Mesendoderm (in vitro differentiated cells): ENCODE results near the gene BMP8B.
A peak's percentile ranks its signal among the peaks of the same experiment; 100 is the strongest.

ENCODE experiments used
- DNase-seq: peaks from one replicate; pipeline ENCODE4 v3.0.0; 2013
- H2AK5ac ChIP-seq: 2 replicates; pipeline ENCODE4 v1.6.1; 2013; ENCODE audit warnings: low read length, inconsistent platforms
- H2BK120ac ChIP-seq: 2 replicates; pipeline ENCODE4 v1.6.1; 2013; ENCODE audit warnings: low read depth, mild to moderate bottlenecking, low read length, moderate library complexity, mixed read lengths
- H2BK15ac ChIP-seq: replicated peaks from 2 replicates; pipeline ENCODE4 v1.6.1; 2013; ENCODE audit warnings: low read depth, mild to moderate bottlenecking, moderate library complexity
- H2BK5ac ChIP-seq: 2 replicates; pipeline ENCODE4 v1.6.1; 2013; ENCODE audit warnings: low read length, inconsistent platforms
- H3K18ac ChIP-seq: 2 replicates; pipeline ENCODE4 v1.6.1; 2013; ENCODE audit warnings: mild to moderate bottlenecking, low read length, mixed read lengths
- H3K23ac ChIP-seq: one replicate; pipeline ENCODE4 v1.6.1; 2013; ENCODE audit warnings: low read length
- H3K27ac ChIP-seq: 2 replicates; pipeline ENCODE4 v1.5.1; 2013; ENCODE audit warnings: low read depth, mild to moderate bottlenecking, inconsistent platforms, low read length, moderate library complexity
- H3K27me3 ChIP-seq: 2 replicates; pipeline ENCODE4 v1.6.1; 2013; ENCODE audit warnings: low read length, control low read depth, mild to moderate bottlenecking, inconsistent platforms; ENCODE audit not compliant: insufficient read depth, poor library complexity
- H3K36me3 ChIP-seq: 2 replicates; pipeline ENCODE4 v1.6.1; 2013; ENCODE audit warnings: low read length, inconsistent platforms; ENCODE audit not compliant: control insufficient read depth, insufficient read depth
- H3K4ac ChIP-seq: one replicate; pipeline ENCODE4 v1.6.1; 2013; ENCODE audit warnings: low read depth, mild to moderate bottlenecking, low read length, moderate library complexity
- H3K4me1 ChIP-seq: 2 replicates; pipeline ENCODE4 v1.6.1; 2013; ENCODE audit warnings: low read depth, low read length, inconsistent platforms; ENCODE audit not compliant: control insufficient read depth
- H3K4me2 ChIP-seq: 2 replicates; pipeline ENCODE4 v1.6.1; 2013; ENCODE audit warnings: low read length
- H3K4me3 ChIP-seq: 2 replicates; pipeline ENCODE4 v1.5.1; 2013; ENCODE audit warnings: mild to moderate bottlenecking, low read length
- H3K56ac ChIP-seq: one replicate; pipeline ENCODE4 v1.6.1; 2013; ENCODE audit warnings: low read length
- H3K79me1 ChIP-seq: 2 replicates; pipeline ENCODE4 v1.6.1; 2013; ENCODE audit warnings: low read length, inconsistent platforms
- H3K79me2 ChIP-seq: 2 replicates; pipeline ENCODE4 v1.6.1; 2013; ENCODE audit warnings: mild to moderate bottlenecking, low read length; ENCODE audit not compliant: control insufficient read depth, insufficient read depth
- H3K9ac ChIP-seq: 2 replicates; pipeline ENCODE4 v1.6.1; 2013; ENCODE audit warnings: low read length, inconsistent platforms
- H4K5ac ChIP-seq: one replicate; pipeline ENCODE4 v1.6.1; 2013; ENCODE audit warnings: low read length
- H4K8ac ChIP-seq: one replicate; pipeline ENCODE4 v1.6.1; 2013; ENCODE audit warnings: low read depth, mild to moderate bottlenecking, control low read depth, low read length, moderate library complexity
- WGBS: extraction: QIAGEN DNeasy Blood & Tissue Kit; methylation state at CpG from one replicate; pipeline ENCODE4 v1.1.7; 2013; ENCODE audit warnings: low lambda C conversion rate, missing lambda C conversion rate; ENCODE audit not compliant: insufficient coverage; ENCODE audit errors: extremely low coverage; 5-methylcytosine and 5-hydroxymethylcytosine counted together

The BMP8B gene

GRCh38 chr1:39751595-39751994 is 37.1 kb downstream of the BMP8B start:
- no peak overlapping the region for H3K4ac ChIP-seq
- H4K8ac ChIP-seq: no peak overlapping the region
- H3K36me3 ChIP-seq: peaks cover 11% of the 10 kb centered on the region
- no peak overlapping the region for H3K18ac ChIP-seq
- no peaks in the 10 kb centered on the region for H3K4me1 ChIP-seq
- no CpG with 5 or more reads among the region's 7 CpGs for WGBS
- H3K23ac ChIP-seq: no peak overlapping the region
- no peak overlapping the region for H3K27ac ChIP-seq
- DNase-seq: no peak
- H3K27me3 ChIP-seq: no peaks in the 10 kb centered on the region
- H3K79me1 ChIP-seq: no peaks in the 10 kb centered on the region
- H2BK15ac ChIP-seq: no peak overlapping the region
- H3K4me2 ChIP-seq: no peak overlapping the region
- H2AK5ac ChIP-seq: no peak overlapping the region
- no peak overlapping the region for H4K5ac ChIP-seq
- no peak overlapping the region for H3K4me3 ChIP-seq
- H2BK120ac ChIP-seq: no peak overlapping the region
- no peak overlapping the region for H3K9ac ChIP-seq
- H3K56ac ChIP-seq: no peak overlapping the region
- no peaks in the 10 kb centered on the region for H3K79me2 ChIP-seq
- no peak overlapping the region for H2BK5ac ChIP-seq

DNA sequence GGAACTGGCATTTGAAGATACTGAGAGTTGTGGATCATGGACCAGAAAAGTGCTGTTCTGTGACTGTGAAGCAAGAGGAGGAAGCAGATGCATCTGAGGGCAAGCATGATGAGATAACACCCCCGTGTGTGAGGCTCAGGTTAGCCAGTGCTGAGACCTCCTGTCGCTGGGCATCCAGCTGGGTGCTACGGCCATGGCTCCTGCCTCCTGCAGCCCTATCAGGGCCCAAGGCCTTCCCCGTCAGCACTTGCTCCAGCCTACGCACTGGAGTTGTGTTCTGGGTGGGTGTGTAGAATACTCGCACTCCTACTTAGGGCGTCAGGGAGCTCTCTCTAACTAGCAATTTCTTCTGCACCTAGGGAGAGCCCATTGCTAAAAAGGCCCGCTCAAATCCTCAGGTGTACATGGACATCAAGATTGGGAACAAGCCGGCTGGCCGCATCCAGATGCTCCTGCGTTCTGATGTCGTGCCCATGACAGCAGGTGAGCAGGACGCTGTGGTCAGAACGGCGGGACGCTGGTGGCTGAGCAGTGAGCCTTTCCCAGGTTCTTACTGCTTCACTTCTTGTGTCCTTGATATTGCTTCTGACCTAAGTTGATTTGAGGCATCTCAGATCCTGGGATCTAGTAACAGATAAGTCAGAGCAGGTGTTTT is 43.5 kb downstream of the BMP8B start:
- Histone ChIP-seq H3K23ac (no peak overlapping the region), H3K36me3 (peaks cover 10% of the 10 kb centered on the region), H2AK5ac (no peak overlapping the region), H2BK5ac (no peak overlapping the region), H3K18ac (no peak overlapping the region), H3K4me2 (no peak overlapping the region), H4K8ac (no peak overlapping the region), H3K79me1 (peaks cover 2% of the 10 kb centered on the region), H3K4ac (no peak overlapping the region), H3K27me3 (no peaks in the 10 kb centered on the region), H3K27ac (no peak overlapping the region), H3K4me3 (no peak overlapping the region), H2BK15ac (no peak overlapping the region), H3K4me1 (no peaks in the 10 kb centered on the region), H3K56ac (no peak overlapping the region), H2BK120ac (no peak overlapping the region), H4K5ac (no peak overlapping the region), H3K9ac (no peak overlapping the region), H3K79me2 (no peaks in the 10 kb centered on the region)
- WGBS: no CpG with 5 or more reads among the region's 16 CpGs
- DNase-seq: no peak

GRCh38 chr1:39738622-39739366 is 49.9 kb downstream of the BMP8B start, which contains the start of gene PPIE:
TSS of gene PPIE (plus strand) at chr1:39738882. CDS start at chr1:39738901, 19 bp downstream.
- Histone ChIP-seq H4K8ac (no peak within 1 kb of the TSS), H2BK15ac (no peak within 1 kb of the TSS), H3K79me2 (no peaks in the 10 kb centered on the region), H3K56ac (peak within 1 kb of the TSS; percentile 99), H3K36me3 (peaks cover 4% of the 10 kb centered on the region), H2AK5ac (no peak within 1 kb of the TSS), H3K27me3 (peaks cover 7% of the 10 kb centered on the region), H3K18ac (no peak within 1 kb of the TSS), H3K9ac (peak within 1 kb of the TSS; percentile 90), H3K27ac (no peak within 1 kb of the TSS), H4K5ac (peak within 1 kb of the TSS; percentile 81), H3K4ac (no peak within 1 kb of the TSS), H2BK5ac (no peak within 1 kb of the TSS), H2BK120ac (no peak within 1 kb of the TSS), H3K23ac (peak within 1 kb of the TSS; percentile 80), H3K4me2 (peak within 1 kb of the TSS; percentile 93), H3K4me3 (peak within 1 kb of the TSS; percentile 99), H3K79me1 (peaks cover 10% of the 10 kb centered on the region), H3K4me1 (peaks cover 5% of the 10 kb centered on the region)
- no CpG with 5 or more reads among the region's 52 CpGs for WGBS
- peak; percentile 93 for DNase-seq

DNA sequence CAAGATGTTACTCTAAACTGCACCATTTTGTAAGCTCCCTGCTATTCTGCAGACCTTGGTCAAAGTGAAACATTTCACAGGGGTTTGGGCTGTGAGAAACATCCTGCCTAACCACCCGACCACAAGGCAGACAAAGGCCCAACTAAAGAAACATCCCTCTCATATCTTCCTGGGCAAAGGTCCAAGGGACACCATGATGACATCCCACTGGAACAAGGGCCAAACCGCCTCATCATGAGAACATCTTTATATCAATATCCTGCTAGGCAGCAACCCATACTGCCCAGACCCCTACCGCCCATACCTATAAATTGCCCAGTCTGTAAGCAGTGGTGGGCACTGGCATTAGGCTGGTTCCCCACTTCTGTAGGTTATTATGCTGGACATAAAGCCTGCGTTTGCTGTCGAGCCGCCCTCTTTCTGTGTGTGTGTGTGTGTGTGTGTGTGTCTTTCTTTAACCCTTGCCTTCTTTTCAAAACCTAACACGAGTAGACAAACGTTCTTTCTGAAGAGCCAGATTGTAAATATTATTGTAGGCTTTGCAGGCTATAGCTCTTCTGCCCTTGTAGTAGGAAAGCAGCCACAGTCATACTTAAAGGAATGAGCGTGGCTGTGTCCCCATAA is 51.0 kb downstream of the BMP8B start:
- Histone ChIP-seq H2BK120ac (no peak overlapping the region), H3K27ac (no peak overlapping the region), H2AK5ac (no peak overlapping the region), H4K8ac (no peak overlapping the region), H3K4ac (no peak overlapping the region), H3K23ac (no peak overlapping the region), H3K56ac (no peak overlapping the region), H3K36me3 (no peaks in the 10 kb centered on the region), H2BK15ac (no peak overlapping the region), H3K4me3 (no peak overlapping the region), H3K9ac (no peak overlapping the region), H3K79me2 (no peaks in the 10 kb centered on the region), H2BK5ac (no peak overlapping the region), H3K27me3 (peaks cover 12% of the 10 kb centered on the region), H3K79me1 (peaks cover 10% of the 10 kb centered on the region), H3K18ac (no peak overlapping the region), H3K4me2 (no peak overlapping the region), H3K4me1 (peaks cover 5% of the 10 kb centered on the region), H4K5ac (no peak overlapping the region)
- no CpG with 5 or more reads among the region's 9 CpGs for WGBS
- no peak for DNase-seq

DNA sequence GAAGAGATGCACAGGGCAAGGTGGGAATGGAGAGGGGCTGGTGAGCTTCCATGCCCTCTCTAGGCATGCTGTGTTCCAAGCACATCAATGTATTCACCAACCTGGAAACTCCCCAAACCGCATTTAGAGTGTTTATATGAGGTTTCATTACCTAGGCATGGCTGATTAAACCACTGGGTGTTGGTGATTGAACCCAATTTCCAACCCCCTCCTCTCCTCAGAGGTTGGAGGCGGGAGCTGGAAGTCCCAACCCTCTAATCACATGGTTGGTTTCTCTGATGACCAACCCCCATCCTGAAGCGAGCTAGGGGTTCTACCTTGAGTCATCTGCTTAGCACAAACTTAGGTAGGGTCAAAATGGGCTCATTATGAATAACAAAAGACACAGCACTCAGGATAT is 52.9 kb downstream of the BMP8B start:
- Histone ChIP-seq H3K18ac (no peak overlapping the region), H3K79me2 (no peaks in the 10 kb centered on the region), H2BK15ac (no peak overlapping the region), H3K4ac (no peak overlapping the region), H3K27ac (no peak overlapping the region), H4K5ac (no peak overlapping the region), H3K79me1 (peaks cover 8% of the 10 kb centered on the region), H3K4me3 (no peak overlapping the region), H2BK120ac (no peak overlapping the region), H3K9ac (no peak overlapping the region), H3K36me3 (no peaks in the 10 kb centered on the region), H3K23ac (no peak overlapping the region), H3K27me3 (peaks cover 13% of the 10 kb centered on the region), H2AK5ac (no peak overlapping the region), H2BK5ac (no peak overlapping the region), H3K56ac (no peak overlapping the region), H3K4me1 (peaks cover 5% of the 10 kb centered on the region), H3K4me2 (no peak overlapping the region), H4K8ac (no peak overlapping the region)
- WGBS: no CpG with 5 or more reads among the region's 3 CpGs
- no peak for DNase-seq
